HG03575 (cell line): ENCODE data around the gene PCDH10.

ENCODE experiments used
- ATAC-seq: cut with Tn5 transposase; IDR thresholded peaks from one replicate; pipeline ENCODE4 v1.9.1; 2021; ENCODE audit not compliant: unreplicated experiment, insufficient number of reproducible peaks, low FRiP score; ENCODE audit errors: extremely low read depth

Gene PCDH10

GRCh38 chr4:133148690-133149363, at the start of gene PCDH10:
Gene PCDH10 (plus strand): TSS chr4:133149294. CDS start chr4:133150141, 847 bp downstream.
- no peak for ATAC-seq

- ATAC-seq = no peak
Measured at GRCh38 chr4:133102043-133102442, 47.1 kb upstream of the PCDH10 start.

- no peak for ATAC-seq
Measured at GRCh38 chr4:133102612-133103409, 46.3 kb upstream of the PCDH10 start.

- ATAC-seq = no peak
Measured at GRCh38 chr4:133112641-133113040, 36.5 kb upstream of the PCDH10 start.

GRCh38 chr4:133124746-133125145, 24.3 kb upstream of the PCDH10 start:
- ATAC-seq = no peak

GRCh38 chr4:133127500-133127899, 21.6 kb upstream of the PCDH10 start:
- ATAC-seq = no peak

GRCh38 chr4:133129237-133129636, 19.9 kb upstream of the PCDH10 start:
- ATAC-seq = no peak

GRCh38 chr4:133130171-133130570, 18.9 kb upstream of the PCDH10 start:
- ATAC-seq = no peak

GRCh38 chr4:133131829-133132460, 17.1 kb upstream of the PCDH10 start:
- ATAC-seq = no peak

GRCh38 chr4:133136833-133137232, 12.3 kb upstream of the PCDH10 start:
- ATAC-seq = no peak

- ATAC-seq = no peak
Measured at GRCh38 chr4:133137571-133137970, 11.5 kb upstream of the PCDH10 start.

- ATAC-seq = no peak
Measured at GRCh38 chr4:133143775-133144430, 5.2 kb upstream of the PCDH10 start.

GRCh38 chr4:133145241-133145640, 3.9 kb upstream of the PCDH10 start:
- no peak for ATAC-seq

GRCh38 chr4:133145758-133146573, 3.1 kb upstream of the PCDH10 start:
- no peak for ATAC-seq

GRCh38 chr4:133146574-133147241, 2.4 kb upstream of the PCDH10 start:
- ATAC-seq = no peak

- no peak for ATAC-seq
Measured at GRCh38 chr4:133147286-133147821, 1.7 kb upstream of the PCDH10 start.

GRCh38 chr4:133147921-133148689, 989 bp upstream of the PCDH10 start:
- ATAC-seq = no peak
